H54 (cell line): ENCODE measurements around the gene CMTR1.

Source experiments
- DNase-seq: peaks from one replicate; pipeline ENCODE4 v3.0.0; 2011; ENCODE audit warnings: low spot score, mixed read lengths; ENCODE audit not compliant: insufficient read length
- FAIRE-seq: peaks from 3 replicates; lab custom pipeline; 2011; peaks lifted over from hg19 to GRCh38; lab: Jason Lieb, UNC
- POLR2A ChIP-seq: IDR thresholded peaks from 2 replicates; pipeline ENCODE4 v1.6.1; 2011; ENCODE audit warnings: low read depth, mild to moderate bottlenecking, low read length

CMTR1 gene

DNA sequence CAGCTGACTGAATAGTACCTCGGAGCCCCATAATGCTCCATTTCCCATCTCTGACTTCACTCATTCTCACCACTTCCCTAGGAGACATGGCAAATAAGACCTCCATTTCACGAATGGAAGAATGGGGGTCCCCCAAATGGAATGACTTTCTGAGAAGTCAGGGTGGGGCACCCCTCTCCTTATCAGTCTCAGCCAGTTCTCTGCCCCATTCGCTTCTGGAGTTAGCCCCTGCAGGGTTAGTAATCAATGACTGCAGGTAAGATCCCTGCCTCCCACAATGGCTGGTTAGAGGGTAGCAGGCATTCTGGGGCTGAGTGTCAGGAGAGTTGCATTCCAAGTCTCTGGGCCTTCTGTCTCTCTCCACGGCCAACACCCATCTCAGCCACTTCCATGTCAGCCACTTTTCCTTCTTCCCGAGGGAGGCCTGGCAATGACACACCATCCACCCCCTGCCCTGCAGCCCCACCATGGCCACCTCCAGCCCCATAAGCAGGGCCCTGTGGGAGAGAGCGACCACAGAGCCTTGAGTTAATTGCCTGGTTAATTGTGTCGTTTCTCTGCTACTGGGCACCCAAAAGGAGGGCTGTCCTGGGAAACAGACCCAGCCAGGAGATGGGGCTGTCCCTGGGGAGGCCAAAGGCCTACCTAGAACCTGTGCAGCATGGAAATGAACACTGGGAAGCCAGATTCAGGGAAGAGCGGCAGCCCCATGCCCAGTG, 53.3 kb downstream of the CMTR1 start:
- TF ChIP-seq POLR2A, result no peak
- FAIRE-seq (no peak), DNase-seq (no peak)

DNA sequence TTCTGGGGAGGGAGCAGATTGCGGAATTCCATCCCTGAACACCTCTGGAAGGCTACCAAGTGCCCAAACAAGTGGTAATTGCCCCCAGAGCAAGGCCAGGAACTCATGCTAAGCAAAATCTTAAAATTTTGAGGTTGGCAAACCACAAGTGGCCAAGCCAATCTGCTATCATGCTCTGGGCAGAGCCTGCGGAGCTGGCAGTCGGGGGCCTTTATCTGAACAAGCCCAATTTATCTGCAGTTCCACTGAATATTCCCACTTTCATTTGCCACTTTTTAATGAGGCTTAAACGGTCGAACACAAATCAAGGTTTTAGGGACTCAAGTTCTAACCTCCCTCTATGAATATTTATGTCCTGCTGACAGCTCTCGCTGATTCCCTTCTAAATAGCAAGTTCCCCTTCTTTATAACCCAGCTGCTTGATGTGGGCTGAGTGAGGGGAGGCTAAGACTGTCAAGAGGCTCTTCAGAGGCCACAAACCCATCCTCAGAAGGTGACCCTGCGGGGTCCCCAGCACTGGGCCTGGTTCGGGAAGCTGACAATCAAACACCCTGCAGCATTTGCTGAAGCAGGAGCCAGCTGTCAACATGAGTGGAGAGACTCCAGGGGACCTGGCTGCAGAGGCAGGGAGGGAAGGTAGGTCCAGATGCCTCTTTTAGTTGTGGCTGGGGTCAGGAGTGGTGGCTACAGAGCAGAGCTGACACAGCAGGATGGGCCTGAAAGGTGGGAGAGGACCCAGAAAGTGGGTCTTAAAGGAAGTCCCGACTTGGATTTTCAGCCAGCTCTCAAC, 54.8 kb downstream of the CMTR1 start:
- no peak for FAIRE-seq
- TF ChIP-seq POLR2A, result no peak
- no peak for DNase-seq

DNA sequence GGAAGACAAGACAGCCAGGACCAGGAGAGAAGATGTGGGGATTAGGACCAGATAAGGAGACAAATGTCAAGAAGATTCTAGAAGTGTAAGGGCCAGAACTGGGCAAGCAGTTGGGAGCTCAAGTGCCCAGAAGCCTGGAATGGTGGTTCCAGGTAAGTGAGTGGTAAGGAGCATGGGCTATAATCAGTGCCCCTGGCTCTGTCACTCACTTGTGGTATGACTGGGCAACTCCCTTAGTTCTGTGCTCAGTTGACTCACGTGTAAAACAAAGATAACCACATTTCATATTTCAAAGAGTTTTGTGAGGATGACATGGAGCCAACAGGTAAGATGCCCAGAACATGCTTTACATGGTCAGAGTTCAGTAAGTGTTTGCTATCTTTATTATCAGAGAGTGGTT, 55.5 kb downstream of the CMTR1 start:
- FAIRE-seq (no peak), DNase-seq (no peak)
- TF ChIP-seq POLR2A, result no peak

DNA sequence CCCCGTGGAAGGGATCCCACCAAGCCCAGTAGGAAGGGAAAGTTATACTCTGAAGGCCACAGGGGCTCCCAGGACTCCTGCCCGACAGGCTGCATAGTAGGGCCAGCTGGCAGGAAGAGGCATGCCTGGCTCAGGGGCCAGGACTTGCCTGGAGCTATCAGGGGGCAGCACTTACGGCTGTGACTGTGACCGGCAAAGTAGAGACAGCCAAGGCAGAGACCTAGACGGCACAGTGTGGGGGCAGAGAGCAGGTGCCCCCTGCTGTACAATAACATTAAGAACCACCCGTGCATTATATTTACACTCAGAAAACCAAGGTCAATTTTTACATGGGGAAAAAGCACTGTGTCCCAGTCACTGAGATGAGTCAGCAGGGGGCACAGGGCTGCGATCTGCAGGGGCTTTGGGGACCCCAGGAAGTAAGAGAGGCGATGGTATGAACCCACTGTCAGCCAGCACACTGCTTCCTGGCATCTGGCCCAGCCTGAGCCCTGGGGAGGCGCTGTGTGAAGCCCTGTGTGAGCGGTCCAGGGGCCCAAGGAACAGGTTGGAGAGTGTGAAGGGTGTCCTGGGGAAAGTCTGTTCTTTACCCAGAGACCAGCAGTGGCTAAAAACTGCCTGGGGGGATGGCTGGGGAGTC, 56.8 kb downstream of the CMTR1 start:
- FAIRE-seq (no peak), DNase-seq (no peak)
- no peak for TF ChIP-seq POLR2A

DNA sequence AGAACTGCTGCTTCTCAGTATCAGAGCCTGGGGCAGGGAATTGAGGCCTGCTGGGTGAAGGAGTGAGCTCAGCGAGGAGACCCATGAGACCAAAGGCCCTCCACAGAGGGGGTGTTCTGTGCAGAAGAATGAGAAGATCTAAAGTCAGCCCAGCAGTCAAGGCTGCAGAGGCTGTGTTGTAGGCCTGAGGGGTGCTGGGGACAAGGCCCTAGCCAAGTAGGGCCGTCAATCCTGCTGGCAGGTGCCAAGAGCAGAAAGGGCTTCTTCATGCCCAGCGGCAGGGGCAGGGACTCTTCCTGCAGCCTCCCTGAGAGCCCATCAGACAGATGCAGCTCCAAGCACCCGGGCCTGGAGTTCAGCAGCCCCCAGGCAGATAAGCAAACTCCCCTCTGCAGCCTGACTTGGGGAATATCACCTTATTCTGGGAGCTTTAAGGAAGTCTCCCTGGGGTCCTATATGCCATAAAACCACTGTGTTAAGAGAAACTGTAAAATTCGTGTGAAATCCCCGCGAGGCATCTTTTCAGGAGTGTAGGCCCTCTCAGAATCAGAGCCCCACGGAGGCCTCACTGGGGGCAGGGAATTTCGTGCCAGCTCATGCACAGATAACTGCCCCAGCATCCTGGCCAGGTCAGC, 57.6 kb downstream of the CMTR1 start:
- DNase-seq (no peak), FAIRE-seq (no peak)
- TF ChIP-seq POLR2A, result no peak

DNA sequence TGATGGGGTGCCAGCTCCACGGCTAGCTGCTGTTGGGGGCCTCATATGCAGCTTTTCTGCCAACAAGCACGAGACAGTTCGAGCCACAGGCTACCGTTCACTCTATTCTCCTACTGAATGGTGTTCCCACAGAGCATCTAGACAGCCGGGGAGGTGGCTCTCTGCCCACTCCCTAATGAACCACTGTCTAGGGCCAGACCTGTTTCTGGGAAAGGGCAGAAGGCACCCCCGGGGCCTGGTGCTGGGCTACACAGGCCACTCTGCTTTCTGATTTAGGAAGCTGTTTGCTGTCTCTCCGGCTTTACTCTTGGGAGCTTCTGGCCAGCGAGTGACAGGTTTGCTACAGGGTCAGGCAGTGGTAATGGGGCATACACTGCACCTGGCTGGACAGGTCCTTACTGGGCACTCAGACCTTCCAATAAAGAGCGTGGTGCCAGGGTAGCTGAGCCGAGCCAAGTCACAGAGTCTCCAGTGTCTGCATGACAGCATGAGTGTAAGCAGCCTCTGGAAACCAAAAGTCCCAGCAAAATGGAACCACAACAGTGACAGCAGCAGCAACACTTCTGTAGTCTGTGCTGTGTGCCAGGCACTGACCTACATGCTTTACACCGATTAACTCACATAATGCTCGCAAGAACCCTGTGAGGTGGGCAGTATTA, 58.3 kb downstream of the CMTR1 start:
- TF ChIP-seq POLR2A, result no peak
- FAIRE-seq, result no peak
- no peak for DNase-seq

DNA sequence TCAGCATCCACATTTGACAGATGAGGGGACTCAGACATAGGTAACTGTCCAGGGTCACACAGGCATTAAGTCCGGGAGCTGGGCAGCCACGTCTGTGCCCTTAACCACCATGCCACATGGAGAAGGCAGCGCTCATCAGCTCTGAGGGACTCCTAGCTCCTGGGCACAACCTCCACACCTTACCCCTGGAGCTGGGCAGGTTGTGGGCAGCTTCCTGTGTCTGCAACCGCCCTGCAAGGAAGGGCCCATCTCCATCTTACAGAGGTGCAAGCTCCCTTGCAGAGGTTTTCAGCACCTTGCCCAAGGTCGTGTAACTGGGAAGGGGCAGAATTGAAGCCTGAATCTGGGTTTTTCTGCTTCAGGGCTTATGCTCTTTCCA, 58.8 kb downstream of the CMTR1 start:
- no peak for TF ChIP-seq POLR2A
- FAIRE-seq, result no peak
- DNase-seq, result no peak

DNA sequence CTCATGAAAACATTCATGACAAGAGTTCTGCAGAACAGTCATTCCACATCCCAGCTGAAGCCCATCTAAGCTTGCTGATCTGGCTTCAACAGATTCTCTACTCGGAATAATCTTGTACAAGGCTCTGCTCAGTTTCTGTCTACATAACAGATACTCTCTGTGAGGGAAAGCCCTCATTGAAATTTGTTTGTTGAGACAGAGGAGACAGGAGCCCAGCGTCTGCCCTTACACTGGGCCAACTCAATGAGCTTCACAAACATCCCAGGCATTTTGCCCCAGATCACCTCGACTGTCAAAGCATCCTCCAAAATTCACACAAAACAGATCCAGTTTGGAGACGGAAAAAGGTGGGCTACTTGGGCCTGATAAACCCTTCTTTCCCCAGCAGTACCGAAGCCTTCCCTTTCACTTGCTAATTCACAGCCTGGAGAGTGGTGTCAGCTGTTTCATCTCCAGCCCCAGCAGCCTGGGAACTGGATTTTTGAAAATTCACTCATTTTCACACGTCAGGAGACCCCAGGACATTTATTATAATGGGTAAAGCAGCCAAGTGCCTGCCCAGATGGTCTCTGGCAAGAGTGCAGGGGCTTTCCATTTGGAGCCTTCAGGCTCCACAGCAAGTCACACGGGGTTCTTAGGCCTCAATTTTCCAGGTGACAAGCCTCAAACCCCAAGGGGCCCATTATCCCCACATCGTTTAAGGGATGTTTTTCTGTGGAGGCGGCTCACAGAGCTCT, 59.4 kb downstream of the CMTR1 start:
- TF ChIP-seq POLR2A, result no peak
- FAIRE-seq (no peak), DNase-seq (no peak)

DNA sequence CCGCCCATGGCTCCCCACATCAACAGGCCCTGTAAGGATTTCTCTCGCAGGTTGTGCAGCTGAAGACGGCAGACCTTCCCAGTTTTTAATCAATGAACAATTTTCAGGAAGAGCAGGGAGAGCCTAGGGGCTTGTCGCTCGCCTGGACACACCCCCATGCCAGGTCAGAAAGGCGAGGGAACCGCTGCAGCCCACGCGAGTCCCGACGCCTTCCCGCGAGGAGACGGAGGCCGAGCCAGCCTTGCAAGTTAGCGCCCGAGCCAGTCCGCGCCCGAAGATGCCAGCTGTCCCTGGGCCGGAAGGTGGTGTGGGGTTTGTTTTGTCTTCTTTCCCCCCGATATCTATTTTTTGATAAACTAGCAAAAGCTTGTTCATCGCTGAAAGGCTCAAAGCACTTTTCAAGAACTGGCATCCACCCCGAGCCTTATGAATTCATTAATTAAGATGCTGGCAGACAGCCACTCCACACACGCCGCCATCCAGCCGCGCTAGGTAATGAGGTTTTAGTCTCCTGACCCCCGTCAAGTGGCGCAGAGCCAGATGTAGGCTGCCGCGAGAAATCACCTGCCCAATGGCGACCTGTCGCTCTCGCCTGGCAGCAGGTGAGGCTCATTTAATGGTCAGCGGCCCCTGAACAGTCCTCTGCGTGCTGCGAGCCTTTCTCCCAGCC, 60.1 kb downstream of the CMTR1 start:
- no peak for DNase-seq
- TF ChIP-seq POLR2A, result no peak
- FAIRE-seq, result no peak

DNA sequence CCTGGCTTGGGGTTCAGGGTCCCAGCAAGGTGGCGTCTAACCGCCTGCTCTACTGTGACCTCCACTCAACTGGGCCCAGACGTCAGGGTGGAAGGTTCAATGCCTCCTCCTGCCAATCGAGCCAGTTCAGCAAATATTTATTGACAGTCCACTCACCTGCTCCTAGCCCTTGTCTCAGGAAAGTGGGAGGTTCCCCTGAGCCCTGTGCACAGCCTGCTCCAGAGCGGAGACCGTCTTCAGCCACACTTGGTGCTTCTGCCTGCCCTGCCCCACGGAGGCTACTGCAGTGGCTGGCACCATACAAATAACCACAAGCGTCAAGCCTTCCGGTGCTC, 60.6 kb downstream of the CMTR1 start:
- DNase-seq, result no peak

DNA sequence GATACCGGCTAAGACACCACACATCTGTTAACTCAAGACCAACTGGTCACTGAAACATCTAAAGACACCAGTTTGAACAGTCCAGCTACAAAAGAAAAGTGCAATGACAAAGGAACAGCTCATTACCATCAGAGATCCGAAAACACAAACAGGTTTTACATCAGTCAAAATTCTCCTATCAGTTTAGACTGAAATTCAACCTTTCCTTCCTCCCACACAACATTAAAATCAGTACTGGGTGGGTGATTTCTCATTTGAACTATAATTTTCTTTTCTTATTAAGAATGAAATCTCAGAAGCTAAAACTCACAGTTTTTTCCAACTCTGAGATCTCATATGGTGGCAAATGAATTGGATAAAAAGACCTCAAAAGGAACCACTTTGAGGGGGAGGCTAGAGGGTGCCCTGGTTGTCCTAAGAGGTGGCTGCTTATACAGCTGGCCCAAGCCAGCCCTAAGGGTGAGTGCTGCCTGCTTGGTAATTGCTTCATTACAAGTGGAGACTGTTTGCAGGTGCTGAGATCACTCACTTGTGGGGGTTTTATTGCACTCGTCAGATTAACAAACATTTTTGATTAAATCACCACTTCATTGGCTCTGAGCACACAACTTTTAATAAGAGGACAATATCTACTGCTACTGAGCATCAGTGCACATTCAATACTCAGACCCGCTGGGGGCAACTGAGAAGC, 62.4 kb downstream of the CMTR1 start:
- DNase-seq (no peak), FAIRE-seq (no peak)
- TF ChIP-seq POLR2A, result no peak

More for the DNA sequence above, 60.6 kb downstream of the CMTR1 start:
- no peak for FAIRE-seq
- TF ChIP-seq POLR2A, result no peak

DNA sequence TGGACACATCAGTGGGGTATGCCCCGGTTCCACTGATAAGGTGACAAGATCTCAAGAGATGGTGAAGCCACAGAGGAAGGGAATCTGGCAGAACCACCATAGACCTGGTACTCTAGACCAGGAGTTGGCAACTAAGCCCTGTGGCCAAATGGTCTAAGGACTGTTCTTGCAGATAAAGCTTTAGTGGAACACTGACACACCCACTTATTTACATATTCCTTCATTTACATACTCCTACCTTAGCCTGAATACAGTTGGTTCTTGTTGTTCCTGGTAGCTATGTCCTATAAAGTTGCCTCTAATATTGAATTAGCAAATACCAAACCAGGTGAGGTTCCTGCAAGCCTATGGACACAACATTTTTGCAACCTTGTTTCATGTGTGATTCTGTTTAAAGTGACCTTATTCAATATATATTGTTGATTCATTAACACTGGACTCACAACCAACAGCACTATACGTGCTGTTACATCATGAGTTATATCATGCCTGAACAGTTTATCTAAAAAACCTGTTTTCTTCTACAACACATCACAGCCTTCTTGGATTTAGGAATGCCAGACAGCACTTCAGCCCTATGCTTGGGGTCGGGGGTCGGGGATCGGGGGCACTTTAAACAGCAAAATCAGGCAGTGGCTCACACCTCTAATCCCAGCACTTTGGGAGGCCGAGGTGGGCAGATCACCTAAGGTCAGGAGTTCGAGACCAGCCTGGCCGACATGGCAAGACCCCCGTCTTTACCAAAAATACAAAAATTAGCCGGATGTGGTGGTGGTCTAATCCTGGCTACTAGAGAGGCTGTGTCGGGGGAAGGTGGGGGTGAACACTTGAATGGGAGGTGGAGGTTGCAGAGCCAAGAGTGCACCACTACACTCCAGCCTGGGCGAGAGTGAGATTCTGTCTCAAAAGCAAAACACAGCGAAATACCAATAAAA, 64.2 kb downstream of the CMTR1 start:
- DNase-seq (no peak), FAIRE-seq (no peak)
- no peak for TF ChIP-seq POLR2A
